HepG2 (cell line): ENCODE measurements around the gene KHNYN. TPM values are rescaled to one million over a fixed set of nuclear protein-coding genes. Genes with fewer than 3 reads are reported as not detected.

Source experiments
- CEBPB ChIP-seq: IDR thresholded peaks from 2 replicates; pipeline ENCODE4 v1.6.1; 2011; ENCODE audit warnings: low read depth, low read length, improper control_type of control experiment, borderline replicate concordance
- HMGA1 ChIP-seq: sonication (generic); formaldehyde crosslinking; conservative IDR thresholded peaks from 2 replicates; pipeline ENCODE4 v1.4.0; 2020; ENCODE audit warnings: missing genetic modification reagents
- KDM2A ChIP-seq: sonication (generic); formaldehyde crosslinking; IDR thresholded peaks from 2 replicates; pipeline ENCODE4 v1.4.0; 2020; ENCODE audit warnings: low read depth, missing genetic modification reagents, borderline replicate concordance
- LCORL ChIP-seq, 2 experiments: fragments of 450-650 bp in 1 of 2; sonication (generic) in 1 of 2; formaldehyde crosslinking in 1 of 2; IDR thresholded peaks; 2 replicates each; pipeline versions ENCODE4 v1.5.0 to v1.6.1; 2017 to 2020; ENCODE audit warnings: antibody characterized with exemption in 1 of 2, missing genetic modification reagents in 1 of 2
- MAZ ChIP-seq, 2 experiments: sonication (generic) in 1 of 2; formaldehyde crosslinking in 1 of 2; IDR thresholded peaks; 2 replicates each; pipeline versions ENCODE4 v1.5.0 to v1.6.1; 2012 to 2020; ENCODE audit warnings: low read depth in 2 of 2, mild to moderate bottlenecking in 2 of 2, borderline replicate concordance in 1 of 2, improper control_type of control experiment in 1 of 2, low read length in 1 of 2, missing genetic modification reagents in 1 of 2, moderate library complexity in 1 of 2
- NR2C2 ChIP-seq: sonication (generic); formaldehyde crosslinking; IDR thresholded peaks from 2 replicates; pipeline ENCODE4 v1.4.0; 2020; ENCODE audit warnings: missing genetic modification reagents, mild to moderate bottlenecking, moderate library complexity, borderline replicate concordance
- POLR2AphosphoS2 ChIP-seq: IDR thresholded peaks from 2 replicates; pipeline ENCODE4 v1.6.1; 2011; ENCODE audit warnings: low read depth, low read length, improper control_type of control experiment
- RBM22 ChIP-seq: fragments of 200-400 bp; formaldehyde crosslinking; optimal IDR thresholded peaks from 2 replicates; pipeline ENCODE3; 2017; ENCODE audit warnings: mild to moderate bottlenecking, low read length, moderate library complexity
- REPIN1 ChIP-seq: sonication (generic); formaldehyde crosslinking; IDR thresholded peaks from 2 replicates; pipeline ENCODE4 v1.8.0; 2022; ENCODE audit warnings: missing genetic modification reagents, low read depth, mild to moderate bottlenecking, borderline replicate concordance
- SMAD1 ChIP-seq: sonication (generic); formaldehyde crosslinking; IDR thresholded peaks from 2 replicates; pipeline ENCODE4 v1.4.0; 2020; ENCODE audit warnings: missing genetic modification reagents, low read depth, mild to moderate bottlenecking, borderline replicate concordance
- SNAI1 ChIP-seq: sonication (generic); formaldehyde crosslinking; IDR thresholded peaks from 2 replicates; pipeline ENCODE4 v1.5.0; 2020; ENCODE audit warnings: mild to moderate bottlenecking, missing genetic modification reagents, borderline replicate concordance
- TFDP2 ChIP-seq: sonication (generic); formaldehyde crosslinking; IDR thresholded peaks from 2 replicates; pipeline ENCODE4 v1.4.0; 2020; ENCODE audit warnings: missing genetic modification reagents
- TOPORS ChIP-seq: sonication (generic); formaldehyde crosslinking; IDR thresholded peaks from 2 replicates; pipeline ENCODE4 v1.8.0; 2023; ENCODE audit warnings: mild to moderate bottlenecking, missing genetic modification reagents
- ZNF274 ChIP-seq: sonication (generic); formaldehyde crosslinking; IDR thresholded peaks from 2 replicates; pipeline ENCODE4 v1.5.1; 2020; ENCODE audit warnings: mild to moderate bottlenecking, missing genetic modification reagents
- ZNF335 ChIP-seq: sonication (generic); formaldehyde crosslinking; IDR thresholded peaks from 2 replicates; pipeline ENCODE4 v1.4.0; 2020; ENCODE audit warnings: missing genetic modification reagents
- ZNF343 ChIP-seq: sonication (generic); formaldehyde crosslinking; IDR thresholded peaks from 2 replicates; pipeline ENCODE4 v1.4.0; 2020; ENCODE audit warnings: mild to moderate bottlenecking, missing genetic modification reagents
- ZNF414 ChIP-seq: sonication (generic); formaldehyde crosslinking; IDR thresholded peaks from 2 replicates; pipeline ENCODE4 v1.5.0; 2020; ENCODE audit warnings: missing genetic modification reagents
- ZNF607 ChIP-seq: sonication (generic); formaldehyde crosslinking; IDR thresholded peaks from 2 replicates; pipeline ENCODE4 v1.5.1; 2020; ENCODE audit warnings: missing genetic modification reagents, mild to moderate bottlenecking, borderline replicate concordance
- ZNF644 ChIP-seq: IDR thresholded peaks from 2 replicates; pipeline ENCODE4 v1.6.1; 2016; ENCODE audit warnings: low read depth
- ZNF674 ChIP-seq: sonication (generic); formaldehyde crosslinking; IDR thresholded peaks from 2 replicates; pipeline ENCODE4 v1.5.0; 2020; ENCODE audit warnings: low read depth, mild to moderate bottlenecking, missing genetic modification reagents
- polyA plus RNA-seq, 8 experiments: library from polyadenylated mRNA; depleted of rRNA in 3 of 8; stranded (reverse) in 7 of 8; unstranded in 1 of 8; fragments of >200 nt; fragmentation: Illumina TruSeq in 4 of 8; extraction: Trizol in 4 of 8; gene quantifications; 2 replicates each; pipeline versions ENCODE4 v1.2.1 to v1.2.3, GENCODE V29; 2011 to 2016; ENCODE audit warnings: low read depth in 4 of 8, missing spikeins in 1 of 8, mixed read lengths in 1 of 8; ENCODE audit not compliant: insufficient read depth in 1 of 8
- total RNA-seq, 5 experiments: library from RNA; depleted of rRNA; stranded (reverse); fragments of >200 nt; fragmentation: Illumina TruSeq; extraction: Trizol; gene quantifications; 2 replicates each; pipeline ENCODE4 v1.2.3, GENCODE V29; 2016; ENCODE audit warnings: low read depth in 1 of 5
- TF ChIP-seq, protein P1 (sequence below): sonication (generic); formaldehyde crosslinking; IDR thresholded peaks from 2 replicates; pipeline ENCODE4 v1.4.0; 2020; ENCODE audit warnings: low read depth, mild to moderate bottlenecking, missing genetic modification reagents

The KHNYN gene
- total and polyA plus RNA-seq, 2 of the 13 experiments (the other 11 are each of a cell fraction or from before 2014, with no cell fraction given), result 52.8 to 75.7 TPM

GRCh38 chr14:24438223-24439097 is 8.7 kb downstream of the KHNYN start (continued):
- TF ChIP-seq RBM22, result peak; percentile 53
- TF ChIP-seq HMGA1, result no peak
- TF ChIP-seq LCORL (IDR thresholded peaks at IDR 0.05), result no peak
- no peak for TF ChIP-seq LCORL (CRISPR knock-in tag; IDR thresholded peaks at IDR 0.05)
- no peak for TF ChIP-seq ZNF274 (CRISPR knock-in tag)
- TF ChIP-seq ZNF335 (CRISPR knock-in tag), result no peak
- TF ChIP-seq KDM2A (CRISPR knock-in tag), result 0 out of 2 replicates have a peak, but pooled peaks have one; percentile 24
- TF ChIP-seq CEBPB, result no peak
- TF ChIP-seq TFDP2 (CRISPR knock-in tag), result no peak
- no peak for TF ChIP-seq MAZ (IDR thresholded peaks at IDR 0.05; ENCODE audit: borderline replicate concordance, low read depth, low read length)
- no peak for TF ChIP-seq MAZ (CRISPR knock-in tag; IDR thresholded peaks at IDR 0.05; ENCODE audit: low read depth)
- 0 out of 2 replicates have a peak, but pooled peaks have one; percentile 54 for TF ChIP-seq TOPORS (CRISPR knock-in tag)
- TF ChIP-seq, protein P1, sequence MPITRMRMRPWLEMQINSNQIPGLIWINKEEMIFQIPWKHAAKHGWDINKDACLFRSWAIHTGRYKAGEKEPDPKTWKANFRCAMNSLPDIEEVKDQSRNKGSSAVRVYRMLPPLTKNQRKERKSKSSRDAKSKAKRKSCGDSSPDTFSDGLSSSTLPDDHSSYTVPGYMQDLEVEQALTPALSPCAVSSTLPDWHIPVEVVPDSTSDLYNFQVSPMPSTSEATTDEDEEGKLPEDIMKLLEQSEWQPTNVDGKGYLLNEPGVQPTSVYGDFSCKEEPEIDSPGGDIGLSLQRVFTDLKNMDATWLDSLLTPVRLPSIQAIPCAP (CRISPR knock-in tag), result no peak
- TF ChIP-seq ZNF414 (CRISPR knock-in tag), result no peak
- no peak for TF ChIP-seq NR2C2 (CRISPR knock-in tag)
- TF ChIP-seq SNAI1, result no peak
- peak; percentile 19; the same call in 1 of the 2 replicates for TF ChIP-seq REPIN1 (CRISPR knock-in tag)
- TF ChIP-seq ZNF644, result no peak
- peak; percentile 32; the same call in 1 of the 2 replicates for TF ChIP-seq ZNF607 (CRISPR knock-in tag)
- TF ChIP-seq SMAD1 (CRISPR knock-in tag), result no peak
- TF ChIP-seq ZNF674 (CRISPR knock-in tag), result no peak
- TF ChIP-seq POLR2AphosphoS2, result peak; percentile 27; the same call in 1 of the 2 replicates
- no peak for TF ChIP-seq ZNF343 (CRISPR knock-in tag)
